Left ventricle myocardium inferior (tissue), 1 donor: ENCODE data around the gene ZFP57. TPM values are rescaled to one million over a fixed set of nuclear protein-coding genes. Genes with fewer than 3 reads are reported as not detected.
A peak's percentile ranks its signal among the peaks of the same experiment; 100 is the strongest.

ENCODE experiments used
- DNase-seq: peaks from one replicate; pipeline ENCODE4 v3.0.0-alpha.2; 2020
- H3K27ac ChIP-seq: fragments of 200-600 bp; replicated peaks from 2 replicates; pipeline ENCODE4 v1.8.0; 2021
- H3K27me3 ChIP-seq: fragments of 200-600 bp; 2 replicates; pipeline ENCODE4 v1.8.0; 2021; ENCODE audit warnings: low read depth
- H3K36me3 ChIP-seq: fragments of 200-600 bp; 2 replicates; pipeline ENCODE4 v1.8.0; 2021
- H3K4me1 ChIP-seq: fragments of 200-600 bp; 2 replicates; pipeline ENCODE4 v1.8.0; 2021
- H3K4me3 ChIP-seq: fragments of 200-600 bp; 2 replicates; pipeline ENCODE4 v1.8.0; 2021; ENCODE audit warnings: mild to moderate bottlenecking, moderate library complexity
- H3K9me3 ChIP-seq: fragments of 200-600 bp; replicated peaks from 2 replicates; pipeline ENCODE4 v1.8.0; 2021
- intact Hi-C: fragments of 100-400 bp; cut with micrococcal nuclease; formaldehyde crosslinking; loops from one replicate; pipeline ENCODE4 v1.11.0; 2022
- total RNA-seq: library from RNA; stranded (reverse); fragmentation: NEBNext Ultra II Directional; extraction: Animal tissue kit (Norgen Biotek cat#: 25700); gene quantifications from one replicate; pipeline ENCODE4 v1.2.1, GENCODE V29; 2021
- TF ChIP-seq, protein P1 (sequence below): fragments of 200-600 bp; IDR thresholded peaks from 2 replicates; pipeline ENCODE4 v1.8.0; 2021; ENCODE audit warnings: antibody characterized with exemption, mild to moderate bottlenecking, borderline replicate concordance
- donor health status: DM: no; HTN: yes; CAD: no; lungs with severe emphysema.

Gene ZFP57
- total RNA-seq, 1 donor from 2014 or later: not detected

DNA sequence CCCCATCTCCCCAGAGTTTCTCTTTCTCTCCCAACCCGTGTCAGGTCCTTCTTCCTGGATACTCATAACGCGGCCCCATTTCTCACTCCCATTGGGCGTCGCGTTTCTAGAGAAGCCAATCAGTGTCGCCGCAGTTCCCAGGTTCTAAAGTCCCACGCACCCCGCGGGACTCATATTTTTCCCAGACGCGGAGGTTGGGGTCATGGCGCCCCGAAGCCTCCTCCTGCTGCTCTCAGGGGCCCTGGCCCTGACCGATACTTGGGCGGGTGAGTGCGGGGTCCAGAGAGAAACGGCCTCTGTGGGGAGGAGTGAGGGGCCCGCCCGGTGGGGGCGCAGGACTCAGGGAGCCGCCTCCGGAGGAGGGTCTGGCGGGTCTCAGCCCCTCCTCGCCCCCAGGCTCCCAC lies 42.3 kb upstream of the ZFP57 start, which contains the start of gene HLA-F:
Gene HLA-F, plus strand, starts transcription at position 173 of the 404 bp plus-strand sequence. Its CDS starts 30 bp downstream, at position 203.
- intact Hi-C loops: no loop called here
- TF ChIP-seq, protein P1, sequence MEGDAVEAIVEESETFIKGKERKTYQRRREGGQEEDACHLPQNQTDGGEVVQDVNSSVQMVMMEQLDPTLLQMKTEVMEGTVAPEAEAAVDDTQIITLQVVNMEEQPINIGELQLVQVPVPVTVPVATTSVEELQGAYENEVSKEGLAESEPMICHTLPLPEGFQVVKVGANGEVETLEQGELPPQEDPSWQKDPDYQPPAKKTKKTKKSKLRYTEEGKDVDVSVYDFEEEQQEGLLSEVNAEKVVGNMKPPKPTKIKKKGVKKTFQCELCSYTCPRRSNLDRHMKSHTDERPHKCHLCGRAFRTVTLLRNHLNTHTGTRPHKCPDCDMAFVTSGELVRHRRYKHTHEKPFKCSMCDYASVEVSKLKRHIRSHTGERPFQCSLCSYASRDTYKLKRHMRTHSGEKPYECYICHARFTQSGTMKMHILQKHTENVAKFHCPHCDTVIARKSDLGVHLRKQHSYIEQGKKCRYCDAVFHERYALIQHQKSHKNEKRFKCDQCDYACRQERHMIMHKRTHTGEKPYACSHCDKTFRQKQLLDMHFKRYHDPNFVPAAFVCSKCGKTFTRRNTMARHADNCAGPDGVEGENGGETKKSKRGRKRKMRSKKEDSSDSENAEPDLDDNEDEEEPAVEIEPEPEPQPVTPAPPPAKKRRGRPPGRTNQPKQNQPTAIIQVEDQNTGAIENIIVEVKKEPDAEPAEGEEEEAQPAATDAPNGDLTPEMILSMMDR: no peak
- H3K4me3 ChIP-seq: peak within 1 kb of the TSS; percentile 96
- no peaks in the 10 kb centered on the region for H3K27me3 ChIP-seq
- DNase-seq: peak; percentile 85
- peak within 1 kb of the TSS; percentile 93 for H3K27ac ChIP-seq
- H3K9me3 ChIP-seq: no peaks in the 10 kb centered on the region
- H3K4me1 ChIP-seq: peaks cover 36% of the 10 kb centered on the region
- H3K36me3 ChIP-seq: peaks cover 29% of the 10 kb centered on the region

DNA sequence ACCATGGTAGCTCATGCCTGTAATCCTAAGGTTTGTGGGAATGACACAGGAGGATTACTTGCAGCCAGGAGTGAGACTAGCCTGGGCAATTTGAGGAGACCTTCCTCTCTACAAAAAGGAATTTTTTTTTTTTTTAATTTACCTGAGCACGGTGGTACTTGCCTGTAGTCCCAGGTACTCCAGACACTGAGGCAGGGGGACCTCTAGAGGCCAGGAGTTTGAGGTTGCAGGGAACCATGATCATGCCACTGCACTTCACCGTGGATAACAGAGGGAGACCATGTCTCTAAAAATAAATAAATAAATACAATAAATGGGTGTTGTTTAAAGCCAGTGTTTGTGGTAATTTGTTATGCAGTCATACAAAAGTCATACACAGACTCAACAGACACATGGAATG lies 39.9 kb upstream of the ZFP57 start:
- H3K27ac ChIP-seq: no peak overlapping the region
- peaks cover 27% of the 10 kb centered on the region for H3K4me1 ChIP-seq
- H3K9me3 ChIP-seq: no peaks in the 10 kb centered on the region
- intact Hi-C loops: no loop called here
- no peak overlapping the region for H3K4me3 ChIP-seq
- no peaks in the 10 kb centered on the region for H3K27me3 ChIP-seq
- H3K36me3 ChIP-seq: peaks cover 5% of the 10 kb centered on the region
- TF ChIP-seq, protein P1: no peak
- no peak for DNase-seq

DNA sequence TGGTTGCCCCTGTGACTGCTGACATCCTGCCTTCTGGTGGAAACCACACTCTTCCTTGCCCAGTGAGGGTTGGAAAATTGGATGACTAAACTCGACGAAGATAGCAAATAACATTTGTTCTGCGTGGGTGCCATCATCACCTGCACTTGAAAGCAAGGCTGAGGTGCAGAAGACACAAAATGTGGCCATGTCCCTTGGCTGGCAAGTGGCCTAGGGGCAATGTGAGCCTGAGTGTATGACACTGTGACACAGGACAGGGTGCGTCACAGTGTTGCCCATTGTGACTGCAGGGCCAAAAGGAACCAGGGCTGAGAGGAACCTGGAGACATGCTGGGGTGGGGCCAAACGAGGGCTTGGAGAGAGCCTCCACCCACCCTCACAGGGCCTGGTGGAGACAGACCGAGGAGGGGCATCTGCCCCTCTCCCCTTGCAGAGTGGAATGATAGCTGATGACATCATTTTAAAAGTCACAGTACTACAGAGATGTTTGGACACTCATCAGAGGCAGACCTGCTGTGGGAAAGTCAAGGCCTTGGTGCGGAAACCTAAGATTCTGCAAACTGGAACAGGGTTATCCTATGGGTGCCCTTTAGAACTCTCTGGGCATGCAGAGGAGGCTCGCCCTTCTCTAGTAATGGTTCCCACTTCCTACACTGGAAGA lies 29.5 kb upstream of the ZFP57 start:
- H3K9me3 ChIP-seq: no peaks in the 10 kb centered on the region
- no peaks in the 10 kb centered on the region for H3K36me3 ChIP-seq
- no peak for DNase-seq
- H3K4me1 ChIP-seq: no peaks in the 10 kb centered on the region
- intact Hi-C loops: no loop called here
- H3K4me3 ChIP-seq: no peak overlapping the region
- H3K27me3 ChIP-seq: peaks cover 16% of the 10 kb centered on the region
- H3K27ac ChIP-seq: no peak overlapping the region
- TF ChIP-seq, protein P1: no peak

DNA sequence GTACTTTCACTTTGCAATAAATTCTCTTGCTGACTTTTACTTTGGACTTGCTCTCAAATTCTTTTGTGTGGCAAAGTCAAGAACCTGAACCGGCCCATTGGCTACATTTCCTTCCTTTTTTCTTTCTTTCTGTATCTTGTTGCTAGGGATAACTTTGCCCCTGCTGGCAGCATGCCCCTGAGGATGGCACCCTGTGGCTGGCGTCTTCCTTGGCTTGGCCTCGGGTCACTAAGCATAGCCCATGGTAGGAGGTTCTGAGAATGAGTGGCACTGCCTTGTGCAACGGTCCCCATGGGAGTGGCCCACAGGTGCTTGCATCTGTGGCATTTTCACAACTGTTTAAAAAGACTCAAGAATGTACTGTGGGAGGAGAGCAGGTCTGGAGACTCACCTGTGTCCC lies 28.2 kb upstream of the ZFP57 start:
- TF ChIP-seq, protein P1: no peak
- Histone ChIP-seq H3K27ac (no peak overlapping the region), H3K9me3 (no peaks in the 10 kb centered on the region), H3K4me1 (no peaks in the 10 kb centered on the region), H3K4me3 (no peak overlapping the region), H3K36me3 (no peaks in the 10 kb centered on the region), H3K27me3 (peaks cover 16% of the 10 kb centered on the region)
- intact Hi-C loops: loop anchor here (5.0 kb wide), 1 partner anchor 123 kb away; no protein-coding TSS in a partner anchor
- DNase-seq: no peak

DNA sequence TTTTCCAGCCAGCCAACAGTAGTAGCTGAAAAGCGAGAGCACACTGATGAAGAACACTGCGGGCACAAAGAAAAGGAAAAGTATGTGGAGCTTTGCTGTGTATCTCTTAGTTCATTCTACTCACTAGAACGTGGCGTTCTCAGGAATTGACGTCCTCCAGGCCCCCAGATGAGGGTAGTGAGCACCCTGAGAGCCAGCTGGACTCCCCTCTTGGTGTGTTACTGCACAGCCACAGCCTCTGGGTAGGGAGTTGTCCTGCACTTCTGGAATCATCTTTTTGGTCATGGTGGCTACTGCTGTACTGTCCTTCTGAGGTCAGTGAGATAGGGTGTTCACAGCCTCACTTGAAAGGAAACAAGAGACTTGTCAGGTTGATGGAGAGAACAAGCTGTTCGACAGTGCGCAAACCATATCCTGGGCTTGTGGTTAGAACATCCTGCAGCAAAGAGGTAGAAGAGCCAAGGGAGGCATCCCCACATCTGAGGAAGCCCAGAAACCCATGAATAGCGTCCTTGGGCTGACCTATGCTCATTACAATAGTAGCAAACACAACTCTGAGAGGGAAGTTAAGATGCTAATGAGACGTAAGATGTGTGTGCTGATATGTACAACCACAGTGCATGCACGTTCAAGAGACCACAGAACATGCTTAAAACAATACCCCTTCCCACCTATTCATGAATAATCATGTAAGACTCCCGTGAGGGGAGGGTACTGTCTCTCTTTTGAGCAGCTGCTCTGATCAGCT lies 27.7 kb upstream of the ZFP57 start:
- H3K9me3 ChIP-seq: no peaks in the 10 kb centered on the region

More for the DNA sequence above, 27.7 kb upstream of the ZFP57 start:
- DNase-seq: no peak
- H3K4me1 ChIP-seq: no peaks in the 10 kb centered on the region
- intact Hi-C loops: loop anchor here (5.0 kb wide), 1 partner anchor 124 kb away; no protein-coding TSS in a partner anchor
- no peaks in the 10 kb centered on the region for H3K36me3 ChIP-seq
- no peak overlapping the region for H3K4me3 ChIP-seq
- peaks cover 16% of the 10 kb centered on the region for H3K27me3 ChIP-seq
- TF ChIP-seq, protein P1: no peak
- H3K27ac ChIP-seq: no peak overlapping the region
